IMR-90 (cell line): ENCODE data around the gene ZBTB38. TPM values are rescaled to one million over a fixed set of nuclear protein-coding genes. Genes with fewer than 3 reads are reported as not detected.

Source experiments
- ATAC-seq: fragments of 200-7000 bp; cut with Tn5 transposase; 2 replicates; pipeline ENCODE4 v1.9.1; 2020; ENCODE audit warnings: low read depth, mild to moderate bottlenecking, moderate library complexity
- BruUV-seq: library from RNA; stranded (reverse); fragments of 400-500 nt; replicated peaks from 2 replicates; lab custom pipeline; 2021; lab: Mats Ljungman, UMichigan
- CTCF ChIA-PET: fragments of 300-600 bp; formaldehyde crosslinking; extraction: SDS; loops from one replicate; lab custom pipeline; 2021; ENCODE audit warnings: antibody characterized with exemption; lab: Yijun Ruan, JAX
- POLR2A ChIA-PET: fragments of 300-600 bp; sonication (Branson Sonifier 250); formaldehyde crosslinking; loops from one replicate; lab custom pipeline; 2022; ENCODE audit warnings: antibody characterized with exemption; ENCODE audit not compliant: unreplicated experiment; lab: Charles Lee
- DNase-seq: peaks from one replicate; pipeline ENCODE4 v3.0.0; 2013
- H2AFZ ChIP-seq: replicated peaks from 2 replicates; pipeline ENCODE3; 2013; ENCODE audit warnings: low read length, mild to moderate bottlenecking; ENCODE audit not compliant: poor library complexity
- H2AK5ac ChIP-seq: 2 replicates; pipeline ENCODE4 v1.6.1; 2013; ENCODE audit warnings: low read depth, low read length, inconsistent platforms
- H2AK9ac ChIP-seq: replicated peaks from 2 replicates; pipeline ENCODE3; 2013; ENCODE audit warnings: mild to moderate bottlenecking, low read depth, low read length, moderate library complexity; ENCODE audit not compliant: poor library complexity
- H2BK120ac ChIP-seq: 2 replicates; pipeline ENCODE4 v1.6.1; 2013; ENCODE audit warnings: low read depth, low read length, inconsistent platforms
- H2BK15ac ChIP-seq: 3 replicates; pipeline ENCODE4 v1.6.1; 2013; ENCODE audit warnings: low read depth, low read length, inconsistent platforms
- H2BK20ac ChIP-seq: 2 replicates; pipeline ENCODE4 v1.6.1; 2013; ENCODE audit warnings: low read depth, mild to moderate bottlenecking, inconsistent platforms, low read length, moderate library complexity
- H2BK5ac ChIP-seq: 2 replicates; pipeline ENCODE4 v1.6.1; 2013; ENCODE audit warnings: mild to moderate bottlenecking, low read depth, low read length, inconsistent platforms; ENCODE audit not compliant: poor library complexity, severe bottlenecking
- H3K14ac ChIP-seq: replicated peaks from 2 replicates; pipeline ENCODE4 v1.6.1; 2013; ENCODE audit warnings: low read depth, low read length, inconsistent platforms
- H3K18ac ChIP-seq: 2 replicates; pipeline ENCODE4 v1.6.1; 2013; ENCODE audit warnings: low read depth, low read length, control low read depth
- H3K23ac ChIP-seq: 2 replicates; pipeline ENCODE4 v1.6.1; 2013; ENCODE audit warnings: low read depth, low read length, inconsistent platforms
- H3K27ac ChIP-seq: 2 replicates; pipeline ENCODE4 v1.5.1; 2013; ENCODE audit warnings: mild to moderate bottlenecking, control low read depth, low read length; ENCODE audit not compliant: insufficient read depth
- H3K27me3 ChIP-seq: 2 replicates; pipeline ENCODE4 v1.6.1; 2013; ENCODE audit warnings: low read length; ENCODE audit not compliant: control insufficient read depth, insufficient read depth
- H3K36me3 ChIP-seq: 2 replicates; pipeline ENCODE4 v1.6.1; 2013; ENCODE audit warnings: low read length, mixed read lengths; ENCODE audit not compliant: control insufficient read depth, insufficient read depth
- H3K4ac ChIP-seq: 2 replicates; pipeline ENCODE4 v1.6.1; 2013; ENCODE audit warnings: low read depth, low read length, inconsistent platforms
- H3K4me1 ChIP-seq: 2 replicates; pipeline ENCODE4 v1.6.1; 2013; ENCODE audit warnings: low read length, mixed read lengths; ENCODE audit not compliant: control insufficient read depth, insufficient read depth
- H3K4me2 ChIP-seq: 2 replicates; pipeline ENCODE4 v1.6.1; 2013; ENCODE audit warnings: low read depth, mild to moderate bottlenecking, control low read depth, low read length, moderate library complexity
- H3K4me3 ChIP-seq: 2 replicates; pipeline ENCODE4 v1.5.1; 2013; ENCODE audit warnings: low read depth, mild to moderate bottlenecking, control low read depth, low read length, moderate library complexity; ENCODE audit not compliant: insufficient read depth
- H3K56ac ChIP-seq: 2 replicates; pipeline ENCODE4 v1.6.1; 2013; ENCODE audit warnings: low read length, inconsistent platforms; ENCODE audit not compliant: insufficient read depth; ENCODE audit errors: extremely low read depth
- H3K79me1 ChIP-seq, 2 experiments: 2 replicates each; pipeline ENCODE4 v1.6.1; 2013; ENCODE audit warnings: low read length in 2 of 2, inconsistent platforms in 1 of 2, low read depth in 1 of 2
- H3K9ac ChIP-seq: 2 replicates; pipeline ENCODE4 v1.6.1; 2013; ENCODE audit warnings: low read depth, low read length, control low read depth
- H3K9me1 ChIP-seq: 2 replicates; pipeline ENCODE4 v1.6.1; 2013; ENCODE audit warnings: low read length, inconsistent platforms; ENCODE audit not compliant: insufficient read depth
- H3K9me3 ChIP-seq: 2 replicates; pipeline ENCODE4 v1.6.1; 2013; ENCODE audit warnings: low read length; ENCODE audit not compliant: control insufficient read depth, insufficient read depth
- H4K20me1 ChIP-seq: 2 replicates; pipeline ENCODE4 v1.6.1; 2013; ENCODE audit warnings: low read length, inconsistent platforms; ENCODE audit not compliant: insufficient read depth
- H4K5ac ChIP-seq: 2 replicates; pipeline ENCODE4 v1.6.1; 2013; ENCODE audit warnings: mild to moderate bottlenecking, low read depth, low read length, control low read depth
- H4K8ac ChIP-seq, 2 experiments: 2 replicates each; pipeline ENCODE4 v1.6.1; 2013; ENCODE audit warnings: low read depth in 2 of 2, low read length in 2 of 2, control low read depth in 1 of 2, inconsistent platforms in 1 of 2
- H4K91ac ChIP-seq: 2 replicates; pipeline ENCODE4 v1.6.1; 2013; ENCODE audit warnings: low read depth, low read length, inconsistent platforms; ENCODE audit not compliant: insufficient read depth
- BHLHE40 ChIP-seq: fragments of 150-350 bp; IDR thresholded peaks from 2 replicates; pipeline ENCODE4 v1.6.1; 2016; ENCODE audit warnings: mild to moderate bottlenecking, low read depth, low read length
- CEBPB ChIP-seq: IDR thresholded peaks from 2 replicates; pipeline ENCODE4 v1.6.1; 2012; ENCODE audit warnings: low read depth, low read length, improper control_type of control experiment
- CHD1 ChIP-seq: IDR thresholded peaks from 2 replicates; pipeline ENCODE4 v1.6.1; 2012; ENCODE audit warnings: low read depth, low read length, improper control_type of control experiment
- ELK1 ChIP-seq: fragments of 150-350 bp; IDR thresholded peaks from 2 replicates; pipeline ENCODE4 v1.6.1; 2016; ENCODE audit warnings: low read depth, mild to moderate bottlenecking, low read length, moderate library complexity, borderline replicate concordance
- FOS ChIP-seq: fragments of 150-350 bp; IDR thresholded peaks from 2 replicates; pipeline ENCODE4 v1.6.1; 2016; ENCODE audit warnings: low read depth, low read length
- MAFK ChIP-seq: IDR thresholded peaks from 2 replicates; pipeline ENCODE4 v1.6.1; 2012; ENCODE audit warnings: low read depth, low read length, improper control_type of control experiment
- MAZ ChIP-seq: IDR thresholded peaks from 2 replicates; pipeline ENCODE4 v1.6.1; 2012; ENCODE audit warnings: low read depth, mild to moderate bottlenecking, low read length, improper control_type of control experiment, moderate library complexity, borderline replicate concordance
- MXI1 ChIP-seq: IDR thresholded peaks from 2 replicates; pipeline ENCODE4 v1.6.1; 2012; ENCODE audit warnings: low read depth, mild to moderate bottlenecking, low read length, moderate library complexity, borderline replicate concordance
- NFE2L2 ChIP-seq: fragments of 150-350 bp; IDR thresholded peaks from 2 replicates; pipeline ENCODE4 v1.6.1; 2016; ENCODE audit warnings: low read depth, mild to moderate bottlenecking, low read length
- POLR2A ChIP-seq: IDR thresholded peaks from 2 replicates; pipeline ENCODE4 v1.6.1; 2012; ENCODE audit warnings: mild to moderate bottlenecking, low read depth, low read length
- RAD21 ChIP-seq: IDR thresholded peaks from 2 replicates; pipeline ENCODE4 v1.6.1; 2012; ENCODE audit warnings: low read length, improper control_type of control experiment
- RCOR1 ChIP-seq: IDR thresholded peaks from 2 replicates; pipeline ENCODE4 v1.6.1; 2012; ENCODE audit warnings: mild to moderate bottlenecking, low read length, improper control_type of control experiment; ENCODE audit not compliant: insufficient replicate concordance
- RFX5 ChIP-seq: IDR thresholded peaks from 2 replicates; pipeline ENCODE4 v1.8.0; 2012; ENCODE audit warnings: low read depth, mild to moderate bottlenecking, low read length, moderate library complexity
- SMC3 ChIP-seq: fragments of 150-350 bp; IDR thresholded peaks from 2 replicates; pipeline ENCODE4 v1.6.1; 2016; ENCODE audit warnings: low read depth, mild to moderate bottlenecking, antibody characterized with exemption, low read length, moderate library complexity
- USF2 ChIP-seq: fragments of 150-350 bp; IDR thresholded peaks from 2 replicates; pipeline ENCODE4 v1.6.1; 2017; ENCODE audit warnings: mild to moderate bottlenecking, antibody characterized with exemption, low read length, low read depth
- WGBS, 2 experiments: methylation state at CpG; one replicate each; pipeline versions ENCODE4 v1.1.5 to v1.1.7; 2013; ENCODE audit warnings: missing lambda C conversion rate in 2 of 2; ENCODE audit not compliant: insufficient read length in 1 of 2; ENCODE audit errors: extremely low coverage in 2 of 2; 5-methylcytosine and 5-hydroxymethylcytosine counted together
- dilution Hi-C: fragments of 300-500 bp; cut with HindIII; formaldehyde crosslinking; loops from one replicate; pipeline ENCODE4 v1.14.3; 2018; ENCODE audit warnings: low sequenced_read_pairs; ENCODE audit not compliant: unreplicated experiment
- in situ Hi-C: fragments of 300-500 bp; cut with MboI; formaldehyde crosslinking; loops from 3 replicates; pipeline ENCODE4 v1.14.3; 2019; ENCODE audit warnings: low sequenced_read_pairs, inconsistent platforms, mixed read lengths
- intact Hi-C: fragments of 100-400 bp; cut with micrococcal nuclease; formaldehyde crosslinking; loops from 2 replicates; pipeline ENCODE4 v1.10.0; 2022
- polyA plus RNA-seq, 3 experiments: library from polyadenylated mRNA; depleted of rRNA; stranded (reverse); fragments of >200 nt; gene quantifications; 2 replicates each; pipeline ENCODE4 v1.2.3, GENCODE V29; 2012; ENCODE audit warnings: low replicate concordance in 1 of 3
- total RNA-seq: library from RNA; depleted of rRNA; stranded (reverse); fragments of >200 nt; gene quantifications from 2 replicates; pipeline ENCODE4 v1.2.3, GENCODE V29; 2012
- TF ChIP-seq, protein P1 (sequence below): conservative IDR thresholded peaks from 2 replicates; pipeline ENCODE4 v1.5.1; 2012; ENCODE audit warnings: mild to moderate bottlenecking, low read depth, low read length, improper control_type of control experiment

Gene ZBTB38
- total and polyA plus RNA-seq, 2 of the 4 experiments (the other 2 are of a cell fraction) = 44.9 to 274 TPM

DNA sequence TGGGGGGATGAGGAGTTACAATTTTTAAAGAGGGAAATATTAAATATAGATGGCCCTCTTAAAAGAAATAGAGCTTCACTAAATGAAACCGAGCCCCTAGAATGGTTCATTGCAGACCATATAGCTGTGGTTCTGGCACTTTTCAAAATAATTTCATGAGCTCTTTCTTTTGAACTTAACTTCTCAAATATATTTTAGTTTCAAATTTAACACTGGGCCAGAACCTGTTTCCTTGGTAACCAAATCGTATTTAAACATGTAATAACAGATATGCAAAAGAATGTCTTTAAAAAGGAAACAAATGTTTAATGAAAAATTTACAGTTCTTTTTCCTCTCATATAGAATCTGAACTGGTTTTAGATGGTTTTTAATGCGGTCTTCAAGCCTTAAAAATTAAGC, 20.1 kb downstream of the ZBTB38 start:
- no peak overlapping the region; the same call in 1 of the 2 replicates for H3K56ac ChIP-seq
- peak overlapping the region; percentile 66 for H2BK120ac ChIP-seq
- no TSS peak for BruUV-seq
- H3K14ac ChIP-seq = peak overlapping the region; percentile 80; the same call in 1 of the 2 replicates
- no peaks in the 10 kb centered on the region for H4K20me1 ChIP-seq
- H3K4me1 ChIP-seq = peaks cover 23% of the 10 kb centered on the region
- peak overlapping the region; percentile 33 for H3K9ac ChIP-seq
- H3K4me3 ChIP-seq = no peak overlapping the region; the same call in 1 of the 2 replicates
- POLR2A ChIA-PET = no interaction called here
- no peaks in the 10 kb centered on the region for H3K27me3 ChIP-seq
- no CpG with 5 or more reads among the region's 3 CpGs for WGBS, 2 experiments
- no peak overlapping the region for H2AK5ac ChIP-seq
- peaks cover 42 to 68% of the 10 kb centered on the region in 2 experiments for H3K79me1 ChIP-seq
- no peak overlapping the region for H4K91ac ChIP-seq
- intact Hi-C loops = no loop called here
- peak overlapping the region; percentile 91 for H2BK5ac ChIP-seq
- H3K23ac ChIP-seq = peak overlapping the region; percentile 90; the same call in 1 of the 2 replicates
- DNase-seq = no peak
- peak overlapping the region; percentile 91; the same call in 1 of the 2 replicates for H4K5ac ChIP-seq
- peak overlapping the region; percentile 32; the same call in 1 of the 2 replicates for H3K27ac ChIP-seq
- H3K18ac ChIP-seq = peak overlapping the region; percentile 26; the same call in 1 of the 2 replicates
- peaks cover 8% of the 10 kb centered on the region for H3K9me1 ChIP-seq
- peak overlapping the region; percentile 49 for H3K4me2 ChIP-seq
- H2AFZ ChIP-seq = no peak overlapping the region
- H3K9me3 ChIP-seq = no peaks in the 10 kb centered on the region
- no peak overlapping the region; the same call in 2 of the 3 replicates for H2BK15ac ChIP-seq
- dilution Hi-C loops = no loop called here
- in situ Hi-C loops = no loop called here
- no peak for ATAC-seq
- peak overlapping the region in 1 of 2 experiments; percentile 85; a peak in 1 of 4 replicates for H4K8ac ChIP-seq
- H3K4ac ChIP-seq = peak overlapping the region; percentile 86; the same call in 1 of the 2 replicates
- peaks cover 12% of the 10 kb centered on the region; the same call in 1 of the 2 replicates for H3K36me3 ChIP-seq
- H2BK20ac ChIP-seq = peak overlapping the region; percentile 84; the same call in 1 of the 2 replicates
- CTCF ChIA-PET = interaction anchor here (0.8 to 1.4 kb wide), 3 partner anchors 28 to 157 kb away, joined by 4 to 7 read pairs (median 6); partner anchors contain the start of gene PXYLP1
- no peak for TF ChIP-seq MAFK
- TF ChIP-seq CHD1 = no peak
- no peak for TF ChIP-seq USF2
- no peak for TF ChIP-seq RAD21
- no peak for TF ChIP-seq POLR2A
- TF ChIP-seq SMC3 = no peak
- TF ChIP-seq FOS = no peak
- no peak for TF ChIP-seq CEBPB
- no peak for TF ChIP-seq RFX5
- no peak for TF ChIP-seq BHLHE40
- no peak for TF ChIP-seq ELK1
- TF ChIP-seq RCOR1 = no peak
- TF ChIP-seq NFE2L2 = no peak
- TF ChIP-seq, protein P1, sequence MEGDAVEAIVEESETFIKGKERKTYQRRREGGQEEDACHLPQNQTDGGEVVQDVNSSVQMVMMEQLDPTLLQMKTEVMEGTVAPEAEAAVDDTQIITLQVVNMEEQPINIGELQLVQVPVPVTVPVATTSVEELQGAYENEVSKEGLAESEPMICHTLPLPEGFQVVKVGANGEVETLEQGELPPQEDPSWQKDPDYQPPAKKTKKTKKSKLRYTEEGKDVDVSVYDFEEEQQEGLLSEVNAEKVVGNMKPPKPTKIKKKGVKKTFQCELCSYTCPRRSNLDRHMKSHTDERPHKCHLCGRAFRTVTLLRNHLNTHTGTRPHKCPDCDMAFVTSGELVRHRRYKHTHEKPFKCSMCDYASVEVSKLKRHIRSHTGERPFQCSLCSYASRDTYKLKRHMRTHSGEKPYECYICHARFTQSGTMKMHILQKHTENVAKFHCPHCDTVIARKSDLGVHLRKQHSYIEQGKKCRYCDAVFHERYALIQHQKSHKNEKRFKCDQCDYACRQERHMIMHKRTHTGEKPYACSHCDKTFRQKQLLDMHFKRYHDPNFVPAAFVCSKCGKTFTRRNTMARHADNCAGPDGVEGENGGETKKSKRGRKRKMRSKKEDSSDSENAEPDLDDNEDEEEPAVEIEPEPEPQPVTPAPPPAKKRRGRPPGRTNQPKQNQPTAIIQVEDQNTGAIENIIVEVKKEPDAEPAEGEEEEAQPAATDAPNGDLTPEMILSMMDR = no peak
- TF ChIP-seq MAZ = no peak
- no peak for TF ChIP-seq MXI1
- no peak overlapping the region for H2AK9ac ChIP-seq
